Peyer's patch (tissue), 4 donors: ENCODE data around the gene WIPF1.

Experiments used
- CTCF ChIP-seq, 6 experiments: fragments of 450-650 bp in 4 of 6; fragments of 200-600 bp in 2 of 6; sonication (generic) in 1 of 6; IDR thresholded peaks; one replicate each; pipeline ENCODE4 v1.5.1; 2017 to 2019; ENCODE audit warnings: antibody characterized with exemption in 6 of 6, mild to moderate bottlenecking in 3 of 6, moderate library complexity in 1 of 6
- POLR2A ChIP-seq, 2 donors: fragments of 450-650 bp; IDR thresholded peaks; one replicate each; pipeline ENCODE4 v1.5.1; 2017; ENCODE audit warnings: antibody characterized with exemption in 2 of 2, mild to moderate bottlenecking in 2 of 2, moderate library complexity in 2 of 2

DNA sequence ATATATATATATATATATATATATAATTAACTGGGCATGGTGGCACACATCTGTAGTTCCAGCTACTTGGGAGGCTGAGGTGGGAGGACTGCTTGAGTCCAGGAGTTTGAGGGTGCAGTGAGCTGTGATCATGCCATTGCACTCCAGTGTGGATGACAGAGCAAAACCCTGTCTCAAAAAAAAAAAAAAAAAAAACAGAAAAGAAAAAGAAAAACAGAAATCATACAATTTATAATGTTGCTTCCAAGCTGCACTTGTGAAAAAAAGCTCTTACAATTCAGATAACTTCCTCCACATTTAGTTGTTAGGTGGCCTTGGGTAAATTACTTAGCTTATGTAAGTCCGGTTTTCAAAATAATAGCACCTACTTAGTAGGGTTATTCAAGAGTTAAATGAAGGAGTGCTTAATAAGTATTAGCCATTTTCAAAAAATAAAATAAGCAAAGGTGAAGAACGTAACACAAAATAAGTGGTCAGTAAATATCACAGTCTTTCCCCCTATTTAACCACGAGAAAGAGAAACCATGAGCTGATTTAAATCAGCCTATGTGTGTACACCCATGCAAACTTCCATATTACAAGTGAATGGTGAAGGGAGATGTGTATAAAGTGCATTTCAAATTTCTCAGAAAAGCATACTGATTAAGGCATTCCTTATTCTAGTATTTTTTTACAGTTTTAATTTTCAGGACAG lies 2.3 kb downstream of the WIPF1 start:
- TF ChIP-seq CTCF (IDR thresholded peaks at IDR 0.05), result no peak
- no peak for TF ChIP-seq POLR2A (IDR thresholded peaks at IDR 0.05)
